HG03045 (cell line): ENCODE data around the gene SORCS1.

Experiments used
- ATAC-seq: cut with Tn5 transposase; IDR thresholded peaks from one replicate; pipeline ENCODE4 v1.9.1; 2021; ENCODE audit warnings: mild to moderate bottlenecking, moderate library complexity; ENCODE audit not compliant: unreplicated experiment

The SORCS1 gene

GRCh38 chr10:107104026-107104652 is 60.4 kb downstream of the SORCS1 start:
- no peak for ATAC-seq

GRCh38 chr10:107103174-107104025 is 61.1 kb downstream of the SORCS1 start:
- ATAC-seq = no peak

GRCh38 chr10:107098326-107098725 is 66.2 kb downstream of the SORCS1 start:
- ATAC-seq = no peak

- no peak for ATAC-seq
These were observed 69.5 kb downstream of the SORCS1 start for GRCh38 chr10:107094824-107095522.

GRCh38 chr10:107092321-107092720 is 72.2 kb downstream of the SORCS1 start:
- ATAC-seq = no peak

GRCh38 chr10:107091126-107091525 is 73.4 kb downstream of the SORCS1 start:
- ATAC-seq = no peak

GRCh38 chr10:107085665-107086525 is 78.6 kb downstream of the SORCS1 start:
- ATAC-seq = no peak

GRCh38 chr10:107083388-107084009 is 81.0 kb downstream of the SORCS1 start:
- no peak for ATAC-seq

- ATAC-seq = no peak
These were observed 82.9 kb downstream of the SORCS1 start for GRCh38 chr10:107081644-107082043.

GRCh38 chr10:107075117-107075516 is 89.4 kb downstream of the SORCS1 start:
- ATAC-seq = no peak

- no peak for ATAC-seq
These were observed 91.7 kb downstream of the SORCS1 start for GRCh38 chr10:107072786-107073185.

GRCh38 chr10:107072028-107072427 is 92.5 kb downstream of the SORCS1 start:
- ATAC-seq = no peak

- ATAC-seq = no peak
These were observed 93.2 kb downstream of the SORCS1 start for GRCh38 chr10:107071301-107071700.

GRCh38 chr10:107067843-107068242 is 96.7 kb downstream of the SORCS1 start:
- ATAC-seq = no peak

GRCh38 chr10:107064075-107064474 is 100.4 kb downstream of the SORCS1 start:
- no peak for ATAC-seq

- ATAC-seq = no peak
These were observed 104.6 kb downstream of the SORCS1 start for GRCh38 chr10:107059872-107060271.

- no peak for ATAC-seq
These were observed 105.3 kb downstream of the SORCS1 start for GRCh38 chr10:107059068-107059804.

GRCh38 chr10:107058331-107058730 is 106.2 kb downstream of the SORCS1 start:
- ATAC-seq = no peak

- ATAC-seq = no peak
These were observed 108.3 kb downstream of the SORCS1 start for GRCh38 chr10:107056182-107056581.
